Activated CD4-positive, alpha-beta T cell treated with anti-CD3 and anti-CD28 coated beads for 36 hours (primary cell): ENCODE measurements around the gene CCIN. TPM values are rescaled to one million over a fixed set of nuclear protein-coding genes. Genes with fewer than 3 reads are reported as not detected.

ENCODE experiments used
- ATAC-seq: fragments of 200-7000 bp; cut with Tn5 transposase; one replicate; pipeline ENCODE4 v1.10.0; 2021; ENCODE audit warnings: mild to moderate bottlenecking, moderate library complexity
- CTCF ChIA-PET: fragments of 350-600 bp; sonication (Branson Sonifier 250); formaldehyde crosslinking; loops from one replicate; lab custom pipeline; 2021; ENCODE audit warnings: antibody characterized with exemption; lab: Charles Lee
- POLR2A ChIA-PET: fragments of 350-600 bp; sonication (Branson Sonifier 250); formaldehyde crosslinking; loops from one replicate; lab custom pipeline; 2021; ENCODE audit warnings: antibody characterized with exemption, inconsistent platforms; lab: Charles Lee
- DNase-seq: peaks from one replicate; pipeline ENCODE4 v3.0.0-alpha.2; 2020
- H3K27ac Mint-ChIP-seq: one replicate; pipeline ENCODE4 v1.8.0; 2021; ENCODE audit warnings: mixed read lengths
- H3K27me3 Mint-ChIP-seq: one replicate; pipeline ENCODE4 v1.8.0; 2021; ENCODE audit warnings: mixed read lengths
- H3K36me3 Mint-ChIP-seq: one replicate; pipeline ENCODE4 v1.8.0; 2021; ENCODE audit warnings: low read depth, mixed read lengths
- H3K4me1 Mint-ChIP-seq: one replicate; pipeline ENCODE4 v1.8.0; 2021; ENCODE audit warnings: mixed read lengths
- H3K4me3 Mint-ChIP-seq: one replicate; pipeline ENCODE4 v1.8.0; 2021; ENCODE audit warnings: mild to moderate bottlenecking, moderate library complexity, mixed read lengths
- H3K9me3 Mint-ChIP-seq: one replicate; pipeline ENCODE4 v1.8.0; 2021; ENCODE audit warnings: low read depth, mixed read lengths
- intact Hi-C, 2 experiments: fragments of 100-400 bp; cut with DNase I in 1 of 2; cut with micrococcal nuclease in 1 of 2; formaldehyde crosslinking; loops; one replicate each; pipeline versions ENCODE4 v1.14.2 to v1.15.1; 2022 to 2024; cut with DNase I, micrococcal nuclease
- total RNA-seq, 2 experiments: library from RNA; stranded (reverse); gene quantifications; one replicate each; pipeline ENCODE4 v1.2.3, GENCODE V29; 2021

CCIN gene
- total RNA-seq, 2 experiments from 2014 or later = not detected

- Mint-ChIP-seq H3K4me3 (no peak overlapping the region), H3K9me3 (no peaks in the 10 kb centered on the region), H3K27ac (peak overlapping the region; percentile 86), H3K27me3 (no peaks in the 10 kb centered on the region), H3K36me3 (peaks cover 80% of the 10 kb centered on the region), H3K4me1 (peaks cover 44% of the 10 kb centered on the region)
- ATAC-seq = peak; percentile 39
- CTCF ChIA-PET = interaction anchor here (0.7 to 1.6 kb wide), 6 partner anchors 17 to 219 kb away, joined by 3 to 7 read pairs (median 3); partner anchors contain the start of gene CLTA
- DNase-seq = no peak
- POLR2A ChIA-PET = interaction anchor here (0.6 to 1.0 kb wide), 2 partner anchors 83 to 1765 kb away, joined by 3 to 4 read pairs; no protein-coding TSS in a partner anchor
- intact Hi-C loops = loop anchor here in 1 of 2 experiments (2.0 kb wide), 1 partner anchor 16 kb away; the partner anchor contains the start of gene CLTA
Observed at GRCh38 chr9:36207016-36207415, 37.8 kb downstream of the CCIN start.

- ChIA-PET CTCF (interaction anchor here (0.7 to 1.6 kb wide), 5 partner anchors 17 to 218 kb away, joined by 3 to 7 read pairs (median 3); partner anchors contain the start of gene CLTA), POLR2A (interaction anchor here (1.0 kb wide), 1 partner anchor 83 kb away, joined by 3 read pairs; no protein-coding TSS in a partner anchor)
- Mint-ChIP-seq H3K27ac (peak overlapping the region; percentile 86), H3K4me3 (no peak overlapping the region), H3K9me3 (no peaks in the 10 kb centered on the region), H3K4me1 (peaks cover 44% of the 10 kb centered on the region), H3K27me3 (no peaks in the 10 kb centered on the region), H3K36me3 (peaks cover 76% of the 10 kb centered on the region)
- intact Hi-C loops = loop anchor here in 1 of 2 experiments (2.0 kb wide), 1 partner anchor 17 kb away; the partner anchor contains the start of gene CLTA
- DNase-seq (no peak), ATAC-seq (peak; percentile 67)
Observed at GRCh38 chr9:36207546-36208012, 38.4 kb downstream of the CCIN start.

GRCh38 chr9:36208521-36209253 lies 39.5 kb downstream of the CCIN start:
- Mint-ChIP-seq H3K27me3 (no peaks in the 10 kb centered on the region), H3K36me3 (peaks cover 74% of the 10 kb centered on the region), H3K9me3 (no peaks in the 10 kb centered on the region), H3K4me3 (no peak overlapping the region), H3K4me1 (peaks cover 50% of the 10 kb centered on the region), H3K27ac (peak overlapping the region; percentile 86)
- ChIA-PET CTCF (interaction anchor here (0.6 to 1.6 kb wide), 2 partner anchors 18 to 292 kb away, joined by 3 to 7 read pairs; partner anchors contain the start of gene CLTA), POLR2A (no interaction called here)
- ATAC-seq (peak; percentile 21), DNase-seq (no peak)
- intact Hi-C loops = no loop called here

GRCh38 chr9:36210722-36211121 lies 41.5 kb downstream of the CCIN start:
- Mint-ChIP-seq H3K9me3 (no peaks in the 10 kb centered on the region), H3K36me3 (peaks cover 60% of the 10 kb centered on the region), H3K4me3 (no peak overlapping the region), H3K27me3 (no peaks in the 10 kb centered on the region), H3K27ac (peak overlapping the region; percentile 59), H3K4me1 (peaks cover 55% of the 10 kb centered on the region)
- ATAC-seq (no peak), DNase-seq (no peak)
- ChIA-PET POLR2A (interaction anchor here (1.2 kb wide), 1 partner anchor 14 kb away, joined by 4 read pairs; no protein-coding TSS in a partner anchor), CTCF (interaction anchor here (1.3 kb wide), 1 partner anchor 21 kb away, joined by 6 read pairs; the partner anchor contains the start of gene CLTA)
- intact Hi-C loops = loop anchor here in 1 of 2 experiments (10.0 kb wide), 1 partner anchor 124 kb away; no protein-coding TSS in a partner anchor

GRCh38 chr9:36211510-36211909 lies 42.3 kb downstream of the CCIN start:
- ChIA-PET CTCF (interaction anchor here (0.6 to 1.1 kb wide), 2 partner anchors 9 to 66 kb away, joined by 3 read pairs; no protein-coding TSS in a partner anchor), POLR2A (no interaction called here)
- H3K9me3 Mint-ChIP-seq = no peaks in the 10 kb centered on the region
- peaks cover 53% of the 10 kb centered on the region for H3K4me1 Mint-ChIP-seq
- H3K27ac Mint-ChIP-seq = peak overlapping the region; percentile 53
- ATAC-seq (no peak), DNase-seq (no peak)
- no peaks in the 10 kb centered on the region for H3K27me3 Mint-ChIP-seq
- H3K4me3 Mint-ChIP-seq = no peak overlapping the region
- peaks cover 59% of the 10 kb centered on the region for H3K36me3 Mint-ChIP-seq
- intact Hi-C loops = loop anchor here in 1 of 2 experiments (10.0 kb wide), 1 partner anchor 123 kb away; no protein-coding TSS in a partner anchor

- CTCF ChIA-PET = interaction anchor here (0.6 to 1.3 kb wide), 5 partner anchors 11 to 1213 kb away, joined by 3 to 4 read pairs (median 3); partner anchors contain the start of gene CLTA
- peaks cover 48% of the 10 kb centered on the region for H3K4me1 Mint-ChIP-seq
Observed at GRCh38 chr9:36213387-36213786, 44.2 kb downstream of the CCIN start.

GRCh38 chr9:36213989-36214388 lies 44.8 kb downstream of the CCIN start:
- H3K27ac Mint-ChIP-seq = no peak overlapping the region
- POLR2A ChIA-PET = no interaction called here
- no peaks in the 10 kb centered on the region for H3K27me3 Mint-ChIP-seq
- no peak for DNase-seq
- peaks cover 48% of the 10 kb centered on the region for H3K4me1 Mint-ChIP-seq
- CTCF ChIA-PET = interaction anchor here (0.6 to 1.2 kb wide), 2 partner anchors 115 to 1212 kb away, joined by 3 to 4 read pairs; no protein-coding TSS in a partner anchor
- intact Hi-C loops = loop anchor here (2.0 to 10.0 kb wide), 2 partner anchors 21 to 121 kb away; no protein-coding TSS in a partner anchor
- H3K9me3 Mint-ChIP-seq = no peaks in the 10 kb centered on the region
- peaks cover 50% of the 10 kb centered on the region for H3K36me3 Mint-ChIP-seq
- ATAC-seq = no peak
- H3K4me3 Mint-ChIP-seq = no peak overlapping the region

More at GRCh38 chr9:36213387-36213786, 44.2 kb downstream of the CCIN start:
- POLR2A ChIA-PET = interaction anchor here (1.1 kb wide), 1 partner anchor 23 kb away, joined by 3 read pairs; the partner anchor contains the start of gene CLTA
- peak overlapping the region; percentile 41 for H3K27ac Mint-ChIP-seq
- peaks cover 52% of the 10 kb centered on the region for H3K36me3 Mint-ChIP-seq
- H3K27me3 Mint-ChIP-seq = no peaks in the 10 kb centered on the region
- DNase-seq (no peak), ATAC-seq (no peak)
- no peaks in the 10 kb centered on the region for H3K9me3 Mint-ChIP-seq
- intact Hi-C loops = loop anchor here (2.0 to 10.0 kb wide), 2 partner anchors 21 to 121 kb away; no protein-coding TSS in a partner anchor
- H3K4me3 Mint-ChIP-seq = no peak overlapping the region

GRCh38 chr9:36214571-36214970 lies 45.4 kb downstream of the CCIN start:
- Mint-ChIP-seq H3K9me3 (no peaks in the 10 kb centered on the region), H3K27ac (peak overlapping the region; percentile 48), H3K4me3 (no peak overlapping the region), H3K27me3 (no peaks in the 10 kb centered on the region), H3K36me3 (peaks cover 44% of the 10 kb centered on the region), H3K4me1 (peaks cover 46% of the 10 kb centered on the region)
- no peak for ATAC-seq
- no peak for DNase-seq
- CTCF ChIA-PET = no interaction called here
- intact Hi-C loops = loop anchor here in 1 of 2 experiments (10.0 kb wide), 1 partner anchor 120 kb away; no protein-coding TSS in a partner anchor
- POLR2A ChIA-PET = no interaction called here

- H3K9me3 Mint-ChIP-seq = no peaks in the 10 kb centered on the region
- peak; percentile 10 for DNase-seq
- H3K36me3 Mint-ChIP-seq = peaks cover 41% of the 10 kb centered on the region
- H3K4me1 Mint-ChIP-seq = peaks cover 43% of the 10 kb centered on the region
- peak overlapping the region; percentile 86 for H3K27ac Mint-ChIP-seq
- H3K4me3 Mint-ChIP-seq = no peak overlapping the region
- no peak for ATAC-seq
- ChIA-PET POLR2A (no interaction called here), CTCF (interaction anchor here (0.7 to 1.5 kb wide), 2 partner anchors 42 to 115 kb away, joined by 3 read pairs; no protein-coding TSS in a partner anchor)
- intact Hi-C loops = loop anchor here in 1 of 2 experiments (10.0 kb wide), 1 partner anchor 117 kb away; no protein-coding TSS in a partner anchor
- no peaks in the 10 kb centered on the region for H3K27me3 Mint-ChIP-seq
Observed at GRCh38 chr9:36217256-36217968, 48.2 kb downstream of the CCIN start.

GRCh38 chr9:36218011-36218410 lies 48.8 kb downstream of the CCIN start:
- H3K27ac Mint-ChIP-seq = peak overlapping the region; percentile 86
- peaks cover 41% of the 10 kb centered on the region for H3K4me1 Mint-ChIP-seq
- DNase-seq = no peak
- POLR2A ChIA-PET = no interaction called here
- no peak overlapping the region for H3K4me3 Mint-ChIP-seq
- ATAC-seq = no peak
- peaks cover 45% of the 10 kb centered on the region for H3K36me3 Mint-ChIP-seq
- intact Hi-C loops = loop anchor here in 1 of 2 experiments (10.0 kb wide), 1 partner anchor 117 kb away; no protein-coding TSS in a partner anchor
- CTCF ChIA-PET = no interaction called here
- H3K9me3 Mint-ChIP-seq = peaks cover 5% of the 10 kb centered on the region
- H3K27me3 Mint-ChIP-seq = no peaks in the 10 kb centered on the region
